ENCODE data around the gene PPFIA2. TPM values are rescaled to one million over a fixed set of nuclear protein-coding genes. Genes with fewer than 3 reads are reported as not detected.

Gene PPFIA2
- total and polyA plus RNA-seq, 9 of the 15 experiments (the other 6 are each of a cell fraction or from before 2014, with no cell fraction given) = not detected

GRCh38 chr12:81327425-81327824 is 431.7 kb downstream of the PPFIA2 start:
- TF ChIP-seq NFE2 (IDR thresholded peaks at IDR 0.05; ENCODE audit: low read depth) = no peak
- TF ChIP-seq SMARCA4 (IDR thresholded peaks at IDR 0.05) = no peak
- no peak for TF ChIP-seq ZNF347 (CRISPR knock-in tag; IDR thresholded peaks at IDR 0.05; ENCODE audit: low read depth)
- TF ChIP-seq, protein P1, sequence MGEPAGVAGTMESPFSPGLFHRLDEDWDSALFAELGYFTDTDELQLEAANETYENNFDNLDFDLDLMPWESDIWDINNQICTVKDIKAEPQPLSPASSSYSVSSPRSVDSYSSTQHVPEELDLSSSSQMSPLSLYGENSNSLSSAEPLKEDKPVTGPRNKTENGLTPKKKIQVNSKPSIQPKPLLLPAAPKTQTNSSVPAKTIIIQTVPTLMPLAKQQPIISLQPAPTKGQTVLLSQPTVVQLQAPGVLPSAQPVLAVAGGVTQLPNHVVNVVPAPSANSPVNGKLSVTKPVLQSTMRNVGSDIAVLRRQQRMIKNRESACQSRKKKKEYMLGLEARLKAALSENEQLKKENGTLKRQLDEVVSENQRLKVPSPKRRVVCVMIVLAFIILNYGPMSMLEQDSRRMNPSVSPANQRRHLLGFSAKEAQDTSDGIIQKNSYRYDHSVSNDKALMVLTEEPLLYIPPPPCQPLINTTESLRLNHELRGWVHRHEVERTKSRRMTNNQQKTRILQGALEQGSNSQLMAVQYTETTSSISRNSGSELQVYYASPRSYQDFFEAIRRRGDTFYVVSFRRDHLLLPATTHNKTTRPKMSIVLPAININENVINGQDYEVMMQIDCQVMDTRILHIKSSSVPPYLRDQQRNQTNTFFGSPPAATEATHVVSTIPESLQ (CRISPR knock-in tag; IDR thresholded peaks at IDR 0.05) = no peak
- TF ChIP-seq GTF2F1 (IDR thresholded peaks at IDR 0.05; ENCODE audit: low read depth, low read length) = no peak
- no peak for TF ChIP-seq HCFC1 (IDR thresholded peaks at IDR 0.05; ENCODE audit: low read depth, low read length)
- TF ChIP-seq GABPB1 (CRISPR knock-in tag; IDR thresholded peaks at IDR 0.05) = no peak
- no peak for TF ChIP-seq CBX8 (IDR thresholded peaks at IDR 0.05; ENCODE audit: borderline replicate concordance, extremely low read depth, low read depth, low read length, poor library complexity, severe bottlenecking)
- TF ChIP-seq STAT5B (CRISPR knock-in tag; IDR thresholded peaks at IDR 0.05) = no peak
- TF ChIP-seq NELFE (IDR thresholded peaks at IDR 0.05; ENCODE audit: insufficient read depth, insufficient read length) = no peak
- no peak for TF ChIP-seq SPI1 (IDR thresholded peaks at IDR 0.05; ENCODE audit: borderline replicate concordance, low read depth, low read length)
- TF ChIP-seq HSF4 (CRISPR knock-in tag; IDR thresholded peaks at IDR 0.05; ENCODE audit: borderline replicate concordance) = no peak
- TF ChIP-seq, protein P2, sequence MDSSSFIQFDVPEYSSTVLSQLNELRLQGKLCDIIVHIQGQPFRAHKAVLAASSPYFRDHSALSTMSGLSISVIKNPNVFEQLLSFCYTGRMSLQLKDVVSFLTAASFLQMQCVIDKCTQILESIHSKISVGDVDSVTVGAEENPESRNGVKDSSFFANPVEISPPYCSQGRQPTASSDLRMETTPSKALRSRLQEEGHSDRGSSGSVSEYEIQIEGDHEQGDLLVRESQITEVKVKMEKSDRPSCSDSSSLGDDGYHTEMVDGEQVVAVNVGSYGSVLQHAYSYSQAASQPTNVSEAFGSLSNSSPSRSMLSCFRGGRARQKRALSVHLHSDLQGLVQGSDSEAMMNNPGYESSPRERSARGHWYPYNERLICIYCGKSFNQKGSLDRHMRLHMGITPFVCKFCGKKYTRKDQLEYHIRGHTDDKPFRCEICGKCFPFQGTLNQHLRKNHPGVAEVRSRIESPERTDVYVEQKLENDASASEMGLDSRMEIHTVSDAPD (CRISPR knock-in tag; IDR thresholded peaks at IDR 0.05) = no peak
- H3K4me2 ChIP-seq (ENCODE audit: insufficient read depth, low read length) = no peak overlapping the region
- no peaks in the 10 kb centered on the region for H3K27me3 ChIP-seq (ENCODE audit: control insufficient read depth in 2 of 2, insufficient read depth in 2 of 2, low read length in 2 of 2)
- CTCF ChIA-PET (ENCODE audit: low intra/inter-chr PET ratio) = no interaction called here
- ATAC-seq = no peak
- H3K9me3 ChIP-seq (replicated peaks; ENCODE audit: control insufficient read depth, insufficient read depth, low read depth, low read length) = no peaks in the 10 kb centered on the region
- H3K4me3 ChIP-seq = no peak overlapping the region
- H3K27ac ChIP-seq (ENCODE audit: extremely low read depth, low read depth, low read length) = no peak overlapping the region
- BruUV-seq (replicated peaks) = no TSS peak
- POLR2A ChIA-PET = no interaction called here
- intact Hi-C loops (cut with micrococcal nuclease) = no loop called here
- H3K9ac ChIP-seq (ENCODE audit: insufficient read depth in 1 of 2, low read depth in 2 of 2, low read length in 2 of 2) = no peak overlapping the region
- FAIRE-seq = no peak
- H3K79me2 ChIP-seq (ENCODE audit: control insufficient read depth, insufficient read depth, low read length) = no peaks in the 10 kb centered on the region
- in situ Hi-C loops (cut with MboI) = no loop called here
- H3K9me1 ChIP-seq (ENCODE audit: control insufficient read depth, insufficient read depth, low read length) = no peaks in the 10 kb centered on the region
- H3K36me3 ChIP-seq (ENCODE audit: control insufficient read depth, insufficient read depth, low read length) = no peaks in the 10 kb centered on the region
- no peaks in the 10 kb centered on the region for H3K4me1 ChIP-seq (replicated peaks in 1 of 2; ENCODE audit: control insufficient read depth in 2 of 2, insufficient read depth in 2 of 2, low read length in 2 of 2)
- no peaks in the 10 kb centered on the region for H4K20me1 ChIP-seq (replicated peaks; ENCODE audit: control insufficient read depth, insufficient read depth, low read length)
- no peak for DNase-seq (ENCODE audit: extremely low read depth in 1 of 4, low spot score in 3 of 4)
- no peak overlapping the region for H2AFZ ChIP-seq (ENCODE audit: low read depth, low read length)
